Progenitor cell of endocrine pancreas (in vitro differentiated cells): Measurements from ENCODE around the gene SYT6. TPM values are rescaled to one million over a fixed set of nuclear protein-coding genes. Genes with fewer than 3 reads are reported as not detected.

Experiments
- DNase-seq: peaks from one replicate; pipeline ENCODE4 v3.0.0; 2021; ENCODE audit warnings: low spot score; ENCODE audit not compliant: unreplicated experiment
- H3K27ac Mint-ChIP-seq: 2 replicates; pipeline ENCODE4 v1.8.0; 2021; ENCODE audit warnings: mild to moderate bottlenecking, moderate library complexity, mixed read lengths
- H3K27me3 Mint-ChIP-seq: 2 replicates; pipeline ENCODE4 v1.8.0; 2021; ENCODE audit warnings: mixed read lengths
- H3K36me3 Mint-ChIP-seq: 2 replicates; pipeline ENCODE4 v1.8.0; 2022; ENCODE audit warnings: mixed read lengths; ENCODE audit not compliant: insufficient read depth
- H3K4me1 Mint-ChIP-seq: 2 replicates; pipeline ENCODE4 v1.8.0; 2021; ENCODE audit warnings: low read depth, mixed read lengths
- H3K4me3 Mint-ChIP-seq: 2 replicates; pipeline ENCODE4 v1.8.0; 2021; ENCODE audit warnings: low read depth, mild to moderate bottlenecking, moderate library complexity, mixed read lengths
- H3K9me3 Mint-ChIP-seq: 2 replicates; pipeline ENCODE4 v1.8.0; 2021; ENCODE audit warnings: low read depth, mixed read lengths
- CTCF ChIP-seq: fragments of 200-600 bp; sonication (generic); IDR thresholded peaks from one replicate; pipeline ENCODE4 v1.5.0; 2021; ENCODE audit warnings: antibody characterized with exemption, mild to moderate bottlenecking; ENCODE audit not compliant: unreplicated experiment
- long read RNA-seq: library from polyadenylated mRNA; unstranded; transcript quantifications from one replicate; pipeline ENCODE4 v2.0.0, GENCODE V29; 2020
- total RNA-seq: library from RNA; stranded (reverse); gene quantifications from 2 replicates; pipeline ENCODE4 v1.2.1, GENCODE V29; 2021

SYT6 gene
- 0.98 and 1.2 TPM in 2 replicates for total RNA-seq
- long read RNA-seq = 0 reads

GRCh38 chr1:114153261-114154145 lies at the start of gene SYT6:
SYT6 (minus strand) TSS chr1:114153869; CDS start chr1:114153772, 97 bp downstream.
- H3K4me1 Mint-ChIP-seq = peaks cover 2% of the 10 kb centered on the region

GRCh38 chr1:114201486-114201885 lies 47.8 kb upstream of the SYT6 start:
- no peak for DNase-seq
- Mint-ChIP-seq H3K4me3 (no peak overlapping the region), H3K27me3 (peaks cover 26% of the 10 kb centered on the region), H3K27ac (no peak overlapping the region), H3K4me1 (peaks cover 2% of the 10 kb centered on the region), H3K36me3 (no peaks in the 10 kb centered on the region), H3K9me3 (no peaks in the 10 kb centered on the region)
- TF ChIP-seq CTCF = no peak

More at GRCh38 chr1:114153261-114154145, at the start of gene SYT6:
- no peak for TF ChIP-seq CTCF
- Mint-ChIP-seq H3K27me3 (peaks cover 86% of the 10 kb centered on the region), H3K9me3 (no peaks in the 10 kb centered on the region), H3K27ac (no peak within 1 kb of the TSS), H3K36me3 (no peaks in the 10 kb centered on the region), H3K4me3 (peak within 1 kb of the TSS; percentile 52)
- no peak for DNase-seq

GRCh38 chr1:114199017-114199594 lies 45.4 kb upstream of the SYT6 start:
- peaks cover 42% of the 10 kb centered on the region for H3K27me3 Mint-ChIP-seq
- H3K9me3 Mint-ChIP-seq = peaks cover 6% of the 10 kb centered on the region
- H3K36me3 Mint-ChIP-seq = no peaks in the 10 kb centered on the region
- peaks cover 2% of the 10 kb centered on the region for H3K4me1 Mint-ChIP-seq
- H3K4me3 Mint-ChIP-seq = no peak overlapping the region
- no peak for DNase-seq
- H3K27ac Mint-ChIP-seq = no peak overlapping the region
- no peak for TF ChIP-seq CTCF

- no peak overlapping the region for H3K27ac Mint-ChIP-seq
- H3K4me1 Mint-ChIP-seq = peaks cover 2% of the 10 kb centered on the region
- H3K4me3 Mint-ChIP-seq = no peak overlapping the region
- H3K27me3 Mint-ChIP-seq = peaks cover 44% of the 10 kb centered on the region
- peaks cover 6% of the 10 kb centered on the region for H3K9me3 Mint-ChIP-seq
- no peak for TF ChIP-seq CTCF
- DNase-seq = no peak
- H3K36me3 Mint-ChIP-seq = no peaks in the 10 kb centered on the region
Observed at GRCh38 chr1:114196992-114197907, 43.6 kb upstream of the SYT6 start.

GRCh38 chr1:114195819-114196218 lies 42.1 kb upstream of the SYT6 start:
- Mint-ChIP-seq H3K9me3 (peaks cover 6% of the 10 kb centered on the region), H3K27ac (no peak overlapping the region)

More at GRCh38 chr1:114195819-114196218, 42.1 kb upstream of the SYT6 start:
- DNase-seq = no peak
- no peak overlapping the region for H3K4me3 Mint-ChIP-seq
- peaks cover 40% of the 10 kb centered on the region for H3K27me3 Mint-ChIP-seq
- H3K4me1 Mint-ChIP-seq = peaks cover 2% of the 10 kb centered on the region
- no peaks in the 10 kb centered on the region for H3K36me3 Mint-ChIP-seq
- TF ChIP-seq CTCF = no peak
